Keratinocyte (primary cell): ENCODE measurements around the gene CALHM4. TPM values are rescaled to one million over a fixed set of nuclear protein-coding genes. Genes with fewer than 3 reads are reported as not detected.
"Not testable (repeated sequence)": the region's sequence is repeated elsewhere in the genome, so short reads cannot be mapped to it uniquely, and the experiment has no call there.

Source experiments
- DNase-seq: peaks from one replicate; pipeline ENCODE4 v3.0.0-alpha.2; 2011; ENCODE audit warnings: low read depth, missing footprints, low spot score
- FAIRE-seq: peaks from 2 replicates; lab custom pipeline; 2011; peaks lifted over from hg19 to GRCh38; lab: Jason Lieb, UNC
- H2AFZ ChIP-seq: 2 replicates; pipeline ENCODE4 v1.6.0; 2012; ENCODE audit warnings: low read length, control low read depth, inconsistent platforms; ENCODE audit not compliant: control insufficient read depth
- H3K27ac ChIP-seq: 2 replicates; pipeline ENCODE4 v1.5.1; 2011; ENCODE audit warnings: low read length; ENCODE audit not compliant: control insufficient read depth, insufficient read depth
- H3K27me3 ChIP-seq: 3 replicates; pipeline ENCODE4 v1.6.0; 2011; ENCODE audit warnings: low read length; ENCODE audit not compliant: control insufficient read depth, insufficient read depth; ENCODE audit errors: extremely low read depth
- H3K36me3 ChIP-seq, 2 experiments: 2 replicates in 1 of 2; 3 replicates in 1 of 2; pipeline ENCODE4 v1.5.1; 2011; ENCODE audit warnings: low read length in 2 of 2, mild to moderate bottlenecking in 1 of 2; ENCODE audit not compliant: control insufficient read depth in 2 of 2, insufficient read depth in 2 of 2; ENCODE audit errors: extremely low read depth in 1 of 2
- H3K4me1 ChIP-seq: 3 replicates; pipeline ENCODE4 v1.5.1; 2011; ENCODE audit warnings: low read length; ENCODE audit not compliant: control insufficient read depth, insufficient read depth; ENCODE audit errors: extremely low read depth
- H3K4me2 ChIP-seq: 3 replicates; pipeline ENCODE4 v1.6.0; 2011; ENCODE audit warnings: low read depth, low read length; ENCODE audit not compliant: control insufficient read depth, insufficient read depth; ENCODE audit errors: extremely low read depth
- H3K4me3 ChIP-seq, 3 experiments: fragments of 200-600 bp in 1 of 3; sonication (generic) in 1 of 3; 2 replicates in 2 of 3; 3 replicates in 1 of 3; pipeline ENCODE4 v1.5.1; 2011 to 2016; ENCODE audit warnings: low read length in 3 of 3, mild to moderate bottlenecking in 3 of 3, control low read depth in 2 of 3, inconsistent platforms in 1 of 3, low read depth in 1 of 3, mixed read lengths in 1 of 3, mixed run types in 1 of 3, moderate library complexity in 1 of 3; ENCODE audit not compliant: control insufficient read depth in 2 of 3, insufficient read depth in 2 of 3; ENCODE audit errors: extremely low read depth in 1 of 3
- H3K79me2 ChIP-seq: 2 replicates; pipeline ENCODE4 v1.6.0; 2012; ENCODE audit warnings: low read length; ENCODE audit not compliant: control insufficient read depth, insufficient read depth
- H3K9ac ChIP-seq: 3 replicates; pipeline ENCODE4 v1.6.0; 2011; ENCODE audit warnings: low read length; ENCODE audit not compliant: control insufficient read depth, insufficient read depth; ENCODE audit errors: extremely low read depth
- H3K9me1 ChIP-seq: 3 replicates; pipeline ENCODE4 v1.6.0; 2011; ENCODE audit warnings: low read length; ENCODE audit not compliant: control insufficient read depth, insufficient read depth; ENCODE audit errors: extremely low read depth
- H3K9me3 ChIP-seq: 2 replicates; pipeline ENCODE4 v1.5.1; 2012; ENCODE audit warnings: low read depth, low read length; ENCODE audit not compliant: control insufficient read depth
- H4K20me1 ChIP-seq: 3 replicates; pipeline ENCODE4 v1.6.0; 2011; ENCODE audit warnings: low read length; ENCODE audit not compliant: control insufficient read depth, insufficient read depth; ENCODE audit errors: extremely low read depth
- CTCF ChIP-seq, 3 experiments: IDR thresholded peaks in 1 of 3; conservative IDR thresholded peaks in 1 of 3; optimal IDR thresholded peaks in 1 of 3; 2 replicates in 2 of 3; 3 replicates in 1 of 3; pipeline versions ENCODE3 to v1.5.1; 2011; ENCODE audit warnings: low read length in 3 of 3, mild to moderate bottlenecking in 3 of 3, moderate library complexity in 2 of 3, control low read depth in 1 of 3, inconsistent platforms in 1 of 3; ENCODE audit not compliant: insufficient read depth in 2 of 3; ENCODE audit errors: extremely low read depth in 1 of 3
- EZH2 ChIP-seq: IDR thresholded peaks from one replicate; pipeline ENCODE4 v1.6.1; 2012; ENCODE audit warnings: inconsistent platforms, mild to moderate bottlenecking, low read length, moderate library complexity
- dilution Hi-C: fragments of 300-500 bp; cut with MboI; formaldehyde crosslinking; loops from one replicate; pipeline ENCODE4 v1.7.0; 2020; ENCODE audit warnings: low sequenced_read_pairs; ENCODE audit not compliant: extremely low pct_ligation_motif_present
- polyA plus RNA-seq, 5 experiments: library from polyadenylated mRNA; depleted of rRNA in 3 of 5; stranded (reverse) in 3 of 5; stranded (forward) in 1 of 5; unstranded in 1 of 5; fragments of >200 nt; gene quantifications; 1 replicate in 1 of 5; 2 replicates in 3 of 5; 3 replicates in 1 of 5; pipeline versions ENCODE4 v1.2.1 to v1.2.3, GENCODE V29; 2011 to 2012; ENCODE audit warnings: missing spikeins in 2 of 5, low read depth in 1 of 5, low replicate concordance in 1 of 5

The CALHM4 gene
- polyA plus RNA-seq, 1 donor (not counting 4 experiments of a cell fraction or from before 2014, with no cell fraction given) = 0.33 TPM

DNA sequence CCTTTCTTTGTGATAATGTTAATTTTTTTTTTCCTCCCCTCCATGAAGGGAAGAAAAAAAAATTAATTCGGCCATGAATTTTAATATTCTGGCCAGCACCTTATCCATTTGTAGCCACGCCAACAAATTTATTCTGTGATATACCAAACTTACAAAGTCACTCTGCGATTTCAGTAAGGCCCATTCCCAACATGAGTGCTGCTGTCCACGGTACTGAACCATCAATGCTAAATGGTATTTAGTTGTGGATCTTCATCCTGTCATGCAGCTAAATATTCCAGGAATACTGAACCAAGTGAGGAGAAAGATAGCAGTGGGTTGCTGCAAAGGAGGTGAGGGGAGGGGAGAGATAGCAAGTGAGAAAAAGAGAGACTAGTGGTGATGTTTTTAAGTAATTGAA lies 43.3 kb downstream of the CALHM4 start:
- no peak overlapping the region for H3K4me2 ChIP-seq
- no peaks in the 10 kb centered on the region for H3K79me2 ChIP-seq
- H3K27ac ChIP-seq = no peak overlapping the region
- no peak overlapping the region for H3K4me3 ChIP-seq
- FAIRE-seq (no peak), DNase-seq (no peak)
- no peaks in the 10 kb centered on the region for H4K20me1 ChIP-seq
- H3K27me3 ChIP-seq = no peaks in the 10 kb centered on the region
- dilution Hi-C loops = no loop called here
- TF ChIP-seq EZH2 = no peak
- no peak for TF ChIP-seq CTCF (optimal IDR thresholded peaks at IDR 0.05 in 1 of 3, IDR thresholded peaks at IDR 0.05 in 1 of 3, conservative IDR thresholded peaks at IDR 0.05 in 1 of 3; ENCODE audit: extremely low read depth in 1 of 3, insufficient read depth in 2 of 3, low read length in 3 of 3)
- no peaks in the 10 kb centered on the region for H3K9me3 ChIP-seq
- no peak overlapping the region for H3K9ac ChIP-seq
- no peaks in the 10 kb centered on the region for H3K9me1 ChIP-seq
- peaks cover 4 to 7% of the 10 kb centered on the region in 2 experiments for H3K36me3 ChIP-seq
- no peak overlapping the region for H2AFZ ChIP-seq
- H3K4me1 ChIP-seq = no peaks in the 10 kb centered on the region

- H3K4me1 ChIP-seq, H2AFZ ChIP-seq, H3K9me1 ChIP-seq, DNase-seq, H3K4me3 ChIP-seq, dilution Hi-C loops, H3K27ac ChIP-seq, H3K9me3 ChIP-seq, H3K36me3 ChIP-seq, FAIRE-seq, H3K79me2 ChIP-seq, H3K4me2 ChIP-seq, H3K27me3 ChIP-seq, H3K9ac ChIP-seq, H4K20me1 ChIP-seq: not testable (repeated sequence)
Measured at GRCh38 chr6:116603916-116604315, 50.4 kb downstream of the CALHM4 start.

DNA sequence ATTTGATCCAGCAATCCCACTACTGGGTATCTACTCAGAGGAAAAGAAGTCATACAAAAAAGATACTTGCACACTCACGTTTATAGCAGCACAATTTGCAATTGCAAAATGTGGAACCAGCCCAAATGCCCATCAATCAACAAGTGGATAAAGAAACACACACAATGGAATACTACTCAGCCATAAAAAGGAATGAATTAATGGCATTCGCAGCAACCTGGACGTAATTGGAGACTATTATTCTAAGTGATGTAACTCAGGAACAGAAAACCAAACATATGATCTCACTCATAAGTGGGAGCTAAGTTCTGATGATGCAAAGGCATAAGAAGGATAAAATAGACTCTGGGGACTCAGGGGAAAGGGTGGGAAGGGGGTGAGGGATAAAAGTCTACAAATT lies 51.3 kb downstream of the CALHM4 start:
- H3K9ac ChIP-seq, H4K20me1 ChIP-seq, H3K27me3 ChIP-seq, FAIRE-seq, H3K4me1 ChIP-seq, H2AFZ ChIP-seq, H3K4me3 ChIP-seq, H3K9me1 ChIP-seq, DNase-seq, H3K27ac ChIP-seq, H3K9me3 ChIP-seq, dilution Hi-C loops, H3K4me2 ChIP-seq, H3K79me2 ChIP-seq, H3K36me3 ChIP-seq: not testable (repeated sequence)
